ENCODE measurements around the gene CTNNA3.

CTNNA3 gene

GRCh38 chr10:66844176-66844942 lies 851.6 kb downstream of the CTNNA3 start:
- no peak for DNase-seq

GRCh38 chr10:66843396-66843795 lies 852.6 kb downstream of the CTNNA3 start:
- no peak for DNase-seq

- DNase-seq, result no peak
Measured at GRCh38 chr10:66842867-66843266, 853.1 kb downstream of the CTNNA3 start.

GRCh38 chr10:66842371-66842770 lies 853.6 kb downstream of the CTNNA3 start:
- no peak for DNase-seq

- DNase-seq, result no peak
Measured at GRCh38 chr10:66838656-66839055, 857.3 kb downstream of the CTNNA3 start.

GRCh38 chr10:66837990-66838389 lies 858.0 kb downstream of the CTNNA3 start:
- no peak for DNase-seq

GRCh38 chr10:66837335-66837734 lies 858.7 kb downstream of the CTNNA3 start:
- DNase-seq, result no peak

- DNase-seq, result no peak
Measured at GRCh38 chr10:66836771-66837170, 859.2 kb downstream of the CTNNA3 start.

GRCh38 chr10:66836057-66836456 lies 859.9 kb downstream of the CTNNA3 start:
- DNase-seq, result no peak

GRCh38 chr10:66835400-66835799 lies 860.6 kb downstream of the CTNNA3 start:
- DNase-seq, result no peak

- DNase-seq, result no peak
Measured at GRCh38 chr10:66834802-66835201, 861.2 kb downstream of the CTNNA3 start.

- no peak for DNase-seq
Measured at GRCh38 chr10:66833861-66834260, 862.1 kb downstream of the CTNNA3 start.

- no peak for DNase-seq
Measured at GRCh38 chr10:66832781-66833422, 863.1 kb downstream of the CTNNA3 start.

GRCh38 chr10:66828957-66829356 lies 867.0 kb downstream of the CTNNA3 start:
- DNase-seq, result no peak

GRCh38 chr10:66827353-66827752 lies 868.6 kb downstream of the CTNNA3 start:
- DNase-seq, result no peak

- no peak for DNase-seq
Measured at GRCh38 chr10:66823301-66823700, 872.7 kb downstream of the CTNNA3 start.

GRCh38 chr10:66822801-66823200 lies 873.2 kb downstream of the CTNNA3 start:
- DNase-seq, result peak; percentile 47

GRCh38 chr10:66819691-66820090 lies 876.3 kb downstream of the CTNNA3 start:
- no peak for DNase-seq

GRCh38 chr10:66813122-66813521 lies 882.9 kb downstream of the CTNNA3 start:
- no peak for DNase-seq

- DNase-seq, result no peak
Measured at GRCh38 chr10:66811211-66811610, 884.8 kb downstream of the CTNNA3 start.

GRCh38 chr10:66809402-66809801 lies 886.6 kb downstream of the CTNNA3 start:
- DNase-seq, result no peak

GRCh38 chr10:66805612-66806011 lies 890.4 kb downstream of the CTNNA3 start:
- DNase-seq, result no peak

GRCh38 chr10:66804962-66805361 lies 891.0 kb downstream of the CTNNA3 start:
- no peak for DNase-seq

GRCh38 chr10:66803174-66803573 lies 892.8 kb downstream of the CTNNA3 start:
- no peak for DNase-seq

GRCh38 chr10:66799474-66799873 lies 896.5 kb downstream of the CTNNA3 start:
- DNase-seq, result no peak

Measured in right forelimb (tissue), 1 donor.